Prostate gland (tissue), 2 donors: ENCODE data around the gene RAI14. TPM values are rescaled to one million over a fixed set of nuclear protein-coding genes. Genes with fewer than 3 reads are reported as not detected.

Experiments used
- DNase-seq: peaks from one replicate; pipeline ENCODE4 v3.0.0-alpha.2; 2019; ENCODE audit warnings: low spot score
- H3K27ac ChIP-seq, 2 donors: fragments of 200-600 bp; sonication (generic); 2 replicates each; pipeline ENCODE4 v1.5.1; 2017 to 2019
- H3K27me3 ChIP-seq: fragments of 200-600 bp; sonication (generic); replicated peaks from 2 replicates; pipeline ENCODE4 v1.5.1; 2019; ENCODE audit not compliant: insufficient read depth
- H3K36me3 ChIP-seq, 2 donors: fragments of 200-600 bp; sonication (generic); 1 replicate in 1 of 2; 2 replicates in 1 of 2; pipeline versions ENCODE4 v1.5.1 to v1.8.1; 2017 to 2019
- H3K4me1 ChIP-seq: fragments of 200-600 bp; sonication (generic); replicated peaks from 2 replicates; pipeline ENCODE4 v1.5.1; 2019
- H3K4me3 ChIP-seq, 2 donors: fragments of 200-600 bp; sonication (generic); 2 replicates each; pipeline ENCODE4 v1.5.1; 2017 to 2019
- H3K9me3 ChIP-seq: fragments of 200-600 bp; sonication (generic); 2 replicates; pipeline ENCODE4 v1.5.1; 2017
- POLR2A ChIP-seq: fragments of 450-650 bp; IDR thresholded peaks from one replicate; pipeline ENCODE4 v1.6.1; 2016; ENCODE audit warnings: antibody characterized with exemption, mild to moderate bottlenecking
- POLR2AphosphoS5 ChIP-seq: sonication (generic); formaldehyde crosslinking; IDR thresholded peaks from one replicate; pipeline ENCODE4 v1.6.1; 2017; ENCODE audit warnings: antibody characterized with exemption
- WGBS: methylation state at CpG from one replicate; pipeline ENCODE4 v1.1.5; 2018; 5-methylcytosine and 5-hydroxymethylcytosine counted together
- intact Hi-C: fragments of 100-400 bp; cut with DNase I; formaldehyde crosslinking; loops from one replicate; pipeline ENCODE4 v1.14.2; 2022
- total RNA-seq, 2 donors: library from RNA; depleted of rRNA; stranded (reverse); fragments of >200 nt; gene quantifications; one replicate each; pipeline ENCODE4 v1.1.0, GENCODE V29; 2016
- TF ChIP-seq, protein P1 (sequence below), 4 experiments: fragments of 200-600 bp in 2 of 4; fragments of 450-650 bp in 2 of 4; sonication (generic) in 2 of 4; IDR thresholded peaks; 1 replicate in 3 of 4; 2 replicates in 1 of 4; pipeline ENCODE4 v1.5.1; 2016 to 2019; ENCODE audit warnings: antibody characterized with exemption in 4 of 4, mild to moderate bottlenecking in 2 of 4, moderate library complexity in 2 of 4

The RAI14 gene
- total RNA-seq, 2 donors from 2014 or later = 9.6 to 23.7 TPM

DNA sequence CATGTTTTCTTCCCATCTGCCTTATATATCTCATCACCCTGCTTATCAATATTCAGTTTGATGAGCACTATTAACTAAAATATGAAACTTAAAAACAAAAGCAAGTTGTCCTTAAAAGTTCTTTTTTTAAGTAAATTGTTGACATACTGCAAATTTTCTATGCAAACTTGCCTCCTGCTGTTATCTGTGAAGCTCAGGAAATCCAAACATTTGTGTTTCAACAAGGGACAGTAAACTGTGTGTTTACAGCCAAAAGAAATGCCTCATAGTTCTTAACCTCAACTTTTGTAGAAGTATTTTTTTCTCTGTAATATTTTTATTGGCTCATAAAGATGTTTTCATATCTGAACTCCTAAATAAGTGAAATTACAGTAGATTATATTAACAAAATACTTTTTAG, 175.2 kb downstream of the RAI14 start:
- Histone ChIP-seq H3K27ac (peak overlapping the region in 1 of 2 donors; percentile 6), H3K9me3 (no peaks in the 10 kb centered on the region), H3K27me3 (no peaks in the 10 kb centered on the region), H3K36me3 (no peaks in the 10 kb centered on the region), H3K4me3 (no peak overlapping the region), H3K4me1 (no peaks in the 10 kb centered on the region)
- intact Hi-C loops = no loop called here
- no peak for DNase-seq
- TF ChIP-seq POLR2A (no peak), POLR2AphosphoS5 (no peak)
- TF ChIP-seq, protein P1, sequence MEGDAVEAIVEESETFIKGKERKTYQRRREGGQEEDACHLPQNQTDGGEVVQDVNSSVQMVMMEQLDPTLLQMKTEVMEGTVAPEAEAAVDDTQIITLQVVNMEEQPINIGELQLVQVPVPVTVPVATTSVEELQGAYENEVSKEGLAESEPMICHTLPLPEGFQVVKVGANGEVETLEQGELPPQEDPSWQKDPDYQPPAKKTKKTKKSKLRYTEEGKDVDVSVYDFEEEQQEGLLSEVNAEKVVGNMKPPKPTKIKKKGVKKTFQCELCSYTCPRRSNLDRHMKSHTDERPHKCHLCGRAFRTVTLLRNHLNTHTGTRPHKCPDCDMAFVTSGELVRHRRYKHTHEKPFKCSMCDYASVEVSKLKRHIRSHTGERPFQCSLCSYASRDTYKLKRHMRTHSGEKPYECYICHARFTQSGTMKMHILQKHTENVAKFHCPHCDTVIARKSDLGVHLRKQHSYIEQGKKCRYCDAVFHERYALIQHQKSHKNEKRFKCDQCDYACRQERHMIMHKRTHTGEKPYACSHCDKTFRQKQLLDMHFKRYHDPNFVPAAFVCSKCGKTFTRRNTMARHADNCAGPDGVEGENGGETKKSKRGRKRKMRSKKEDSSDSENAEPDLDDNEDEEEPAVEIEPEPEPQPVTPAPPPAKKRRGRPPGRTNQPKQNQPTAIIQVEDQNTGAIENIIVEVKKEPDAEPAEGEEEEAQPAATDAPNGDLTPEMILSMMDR (IDR thresholded peaks at IDR 0.05) = no peak

DNA sequence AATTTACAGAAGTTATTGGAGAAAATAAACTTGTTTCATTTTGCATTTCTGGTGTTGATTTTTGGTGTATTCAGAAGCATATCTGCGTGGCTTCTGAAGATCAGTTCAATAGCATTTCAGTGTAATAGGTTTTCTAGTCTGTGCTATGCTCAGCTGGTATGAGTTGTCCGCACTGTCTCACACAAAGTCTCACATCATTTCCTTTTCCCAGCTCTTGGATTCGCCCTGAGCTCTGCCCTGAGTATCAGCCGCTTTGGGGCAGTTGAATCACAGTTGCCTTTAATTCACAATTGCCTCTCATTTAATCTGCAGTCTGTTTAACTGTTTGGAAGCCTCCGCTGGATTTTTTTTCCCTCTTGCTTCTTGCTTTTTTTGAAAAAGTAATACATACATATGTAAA, 176.4 kb downstream of the RAI14 start:
- Histone ChIP-seq H3K36me3 (no peaks in the 10 kb centered on the region), H3K9me3 (no peaks in the 10 kb centered on the region), H3K4me3 (no peak overlapping the region), H3K4me1 (no peaks in the 10 kb centered on the region), H3K27ac (no peak overlapping the region), H3K27me3 (no peaks in the 10 kb centered on the region)
- no peak for DNase-seq
- 91% methylated on average over 5 of the region's 5 CpGs for WGBS
- intact Hi-C loops = no loop called here
- TF ChIP-seq POLR2A (no peak), POLR2AphosphoS5 (no peak)
- TF ChIP-seq, protein P1 (IDR thresholded peaks at IDR 0.05) = no peak

DNA sequence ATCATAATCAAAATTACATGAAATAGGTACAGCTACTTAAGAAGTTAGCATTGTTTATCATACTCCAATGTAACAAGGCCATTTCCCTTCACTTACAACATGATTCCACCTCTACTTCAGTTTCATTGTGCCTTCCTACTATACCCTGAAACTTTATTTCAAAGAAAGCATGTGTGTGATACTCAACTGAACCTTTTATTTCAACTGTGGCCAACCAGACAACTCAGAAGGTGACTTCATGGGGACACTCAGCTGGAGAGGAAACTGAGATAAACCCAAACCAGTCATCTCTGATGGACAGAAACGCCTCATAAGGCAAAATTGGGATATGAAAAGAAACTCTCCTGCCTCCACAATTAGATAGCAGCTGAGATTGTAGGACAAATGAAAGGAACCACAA, 177.0 kb downstream of the RAI14 start:
- no peaks in the 10 kb centered on the region for H3K4me1 ChIP-seq
- no peaks in the 10 kb centered on the region for H3K27me3 ChIP-seq
- no peak overlapping the region for H3K4me3 ChIP-seq
- 100% methylated on average over 1 of the region's 1 CpG for WGBS
- H3K9me3 ChIP-seq = no peaks in the 10 kb centered on the region
- no peak for DNase-seq
- no peak for TF ChIP-seq POLR2A
- TF ChIP-seq, protein P1 (IDR thresholded peaks at IDR 0.05) = no peak
- no peak for TF ChIP-seq POLR2AphosphoS5
- H3K36me3 ChIP-seq = no peaks in the 10 kb centered on the region
- H3K27ac ChIP-seq = no peak overlapping the region
- intact Hi-C loops = no loop called here

DNA sequence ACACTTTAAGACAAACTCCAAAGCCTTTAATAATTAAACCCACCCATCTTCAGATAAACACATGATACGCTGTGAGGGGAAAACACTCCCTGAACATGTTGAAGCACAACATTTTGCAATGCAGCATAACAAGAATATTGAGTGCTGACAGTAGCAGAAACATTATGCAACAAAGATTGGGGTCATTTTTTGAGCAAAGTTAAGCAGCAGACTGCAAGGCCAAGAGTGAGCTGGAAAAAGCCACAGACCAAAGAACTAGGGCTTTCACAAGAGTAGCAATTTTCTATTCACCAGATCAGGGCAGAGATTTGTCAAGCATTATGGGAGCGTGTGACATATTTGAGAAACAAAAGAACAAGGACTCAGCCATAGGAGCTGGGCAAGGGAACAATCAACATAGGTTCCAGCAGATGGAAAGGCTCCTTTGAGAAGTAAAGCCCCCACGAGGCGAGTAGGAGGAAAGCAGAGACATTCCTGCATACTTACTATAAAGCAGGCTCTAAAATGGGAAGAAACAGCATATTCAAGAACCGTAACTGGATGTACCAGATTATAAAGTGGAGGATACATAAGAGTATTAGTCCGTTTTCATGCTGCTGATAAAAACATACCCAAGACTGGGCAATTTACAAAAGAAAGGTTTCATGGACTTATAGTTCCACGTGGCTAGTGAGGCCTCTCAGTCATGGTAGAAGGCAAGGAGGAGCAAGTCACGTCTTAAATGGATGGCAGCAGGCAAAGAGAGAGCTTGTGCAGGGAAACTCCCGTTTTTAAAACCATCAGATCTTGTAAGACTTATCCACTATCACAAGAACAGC, 178.1 kb downstream of the RAI14 start:
- Histone ChIP-seq H3K4me1 (no peaks in the 10 kb centered on the region), H3K4me3 (no peak overlapping the region), H3K27ac (no peak overlapping the region), H3K9me3 (no peaks in the 10 kb centered on the region), H3K36me3 (no peaks in the 10 kb centered on the region), H3K27me3 (no peaks in the 10 kb centered on the region)
- DNase-seq = no peak
- WGBS = 81% methylated on average over 9 of the region's 9 CpGs
- intact Hi-C loops = no loop called here
- TF ChIP-seq POLR2AphosphoS5 (no peak), POLR2A (no peak)
- TF ChIP-seq, protein P1 (IDR thresholded peaks at IDR 0.05) = no peak

DNA sequence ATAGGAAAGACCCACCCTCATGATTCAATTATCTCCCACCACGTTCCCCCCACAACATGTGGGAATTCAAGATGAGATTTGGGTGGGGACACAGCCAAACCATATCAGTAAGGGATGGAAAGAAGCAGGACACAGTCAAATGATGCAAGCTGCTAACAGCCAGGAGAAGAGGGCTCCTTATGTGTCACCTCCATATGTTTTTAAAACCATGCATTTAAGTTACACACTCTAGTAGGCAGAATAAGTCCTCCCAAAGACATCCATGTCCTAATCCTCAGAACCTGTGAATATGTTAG, 178.6 kb downstream of the RAI14 start:
- WGBS = 94% methylated on average over 1 of the region's 1 CpG
- DNase-seq = no peak
- no peaks in the 10 kb centered on the region for H3K4me1 ChIP-seq
- H3K27ac ChIP-seq = no peak overlapping the region
- H3K4me3 ChIP-seq = no peak overlapping the region
- H3K27me3 ChIP-seq = no peaks in the 10 kb centered on the region
- intact Hi-C loops = no loop called here
- no peaks in the 10 kb centered on the region for H3K36me3 ChIP-seq
- H3K9me3 ChIP-seq = no peaks in the 10 kb centered on the region
- TF ChIP-seq, protein P1 (IDR thresholded peaks at IDR 0.05) = no peak
- TF ChIP-seq POLR2AphosphoS5 (no peak), POLR2A (no peak)
